GM18498 (cell line): ENCODE measurements around the gene RNF144B.
"Not testable (repeated sequence)": the region's sequence is repeated elsewhere in the genome, so short reads cannot be mapped to it uniquely, and the experiment has no call there.

Source experiments
- ATAC-seq: cut with Tn5 transposase; IDR thresholded peaks from one replicate; pipeline ENCODE4 v1.9.1; 2021; ENCODE audit warnings: mild to moderate bottlenecking, moderate library complexity; ENCODE audit not compliant: unreplicated experiment

RNF144B gene

DNA sequence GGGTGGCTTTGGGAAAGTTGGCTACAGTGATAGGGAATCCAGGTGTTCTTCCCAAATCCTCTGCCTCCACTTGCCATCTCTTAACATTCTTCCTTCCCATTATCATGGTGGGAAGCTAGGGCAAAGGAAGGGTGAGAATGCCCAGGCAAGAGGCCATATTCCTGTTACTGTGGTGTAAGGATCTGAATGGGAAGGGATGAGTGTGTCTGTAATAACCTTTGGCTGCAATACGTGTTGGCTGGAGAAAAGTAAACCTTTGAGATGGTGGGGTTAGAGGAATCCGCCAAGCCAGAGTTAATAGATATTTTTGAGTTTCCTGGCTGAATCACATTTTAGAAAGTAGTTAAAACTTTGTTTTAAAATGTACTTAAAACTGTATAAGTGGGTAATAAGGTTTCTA lies 45.9 kb downstream of the RNF144B start:
- ATAC-seq = no peak

DNA sequence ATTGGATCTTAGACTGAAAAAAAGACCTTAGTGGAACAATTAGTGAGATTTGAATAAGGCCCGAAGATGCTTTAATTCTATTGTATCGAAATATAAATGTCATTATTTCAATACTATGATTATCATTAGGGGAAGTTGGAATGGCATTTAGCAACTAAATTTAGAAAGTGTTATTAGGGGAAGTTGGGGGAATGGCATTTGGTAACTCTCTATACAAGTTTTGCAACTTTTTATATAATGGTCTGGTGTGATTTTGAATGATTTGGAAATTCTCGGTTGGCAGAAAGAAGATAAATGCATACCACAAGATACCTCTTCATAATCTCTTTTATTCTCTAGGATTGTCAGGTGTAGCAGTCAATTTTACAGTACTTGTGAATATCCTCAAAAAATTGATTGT lies 49.2 kb downstream of the RNF144B start:
- ATAC-seq = no peak

DNA sequence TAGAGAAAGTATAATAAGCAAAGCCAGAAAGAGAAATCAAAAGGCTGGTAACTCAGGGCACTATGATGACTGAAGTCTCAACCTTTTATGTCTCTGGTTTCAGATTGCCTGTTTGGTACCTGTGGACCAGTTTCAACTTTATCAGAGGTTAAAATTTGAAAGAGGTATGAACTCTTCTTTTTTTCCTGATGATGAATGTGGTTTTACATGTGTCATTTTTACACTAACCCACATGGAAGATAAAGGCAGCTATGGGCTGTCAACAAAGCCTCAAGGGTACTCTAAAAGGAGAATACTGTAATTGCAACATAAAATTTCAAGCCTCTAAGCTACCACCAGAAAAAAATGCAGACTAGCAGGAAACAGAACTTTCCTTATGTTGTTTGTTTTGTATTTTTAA lies 52.4 kb downstream of the RNF144B start:
- ATAC-seq = no peak

DNA sequence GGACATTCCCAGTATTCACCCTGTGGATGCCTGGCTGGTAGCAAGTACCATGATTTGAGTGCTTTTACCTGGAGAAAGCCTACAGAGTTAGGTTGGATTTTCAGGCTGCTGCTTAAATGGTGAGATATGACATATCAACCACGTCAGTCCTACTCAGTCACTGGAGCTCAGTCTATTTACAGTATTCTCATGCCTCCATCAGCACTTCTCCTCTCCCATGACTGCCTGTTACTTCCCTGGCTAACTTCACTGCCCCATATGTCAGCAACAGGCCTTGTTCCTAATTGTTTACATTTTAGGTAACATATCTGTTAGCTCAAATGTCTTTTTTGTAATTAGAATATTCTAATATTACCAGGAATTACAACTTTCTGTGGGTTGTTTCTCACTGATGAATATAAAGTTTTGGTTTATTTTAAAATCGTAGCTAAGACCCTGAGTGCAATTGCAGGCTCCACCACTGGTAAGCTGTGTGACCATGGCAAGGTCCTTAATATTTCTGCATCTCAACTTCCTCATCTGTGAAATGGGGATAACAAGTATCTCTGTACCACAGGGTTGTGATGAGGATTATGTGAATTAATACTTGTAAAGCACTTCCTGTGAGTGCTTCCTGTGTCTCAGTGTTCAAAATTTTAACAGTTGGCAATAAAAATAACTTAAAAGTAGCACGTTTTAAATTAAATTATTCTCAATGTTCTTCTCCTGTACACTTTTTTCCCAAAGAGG lies 54.3 kb downstream of the RNF144B start:
- no peak for ATAC-seq

DNA sequence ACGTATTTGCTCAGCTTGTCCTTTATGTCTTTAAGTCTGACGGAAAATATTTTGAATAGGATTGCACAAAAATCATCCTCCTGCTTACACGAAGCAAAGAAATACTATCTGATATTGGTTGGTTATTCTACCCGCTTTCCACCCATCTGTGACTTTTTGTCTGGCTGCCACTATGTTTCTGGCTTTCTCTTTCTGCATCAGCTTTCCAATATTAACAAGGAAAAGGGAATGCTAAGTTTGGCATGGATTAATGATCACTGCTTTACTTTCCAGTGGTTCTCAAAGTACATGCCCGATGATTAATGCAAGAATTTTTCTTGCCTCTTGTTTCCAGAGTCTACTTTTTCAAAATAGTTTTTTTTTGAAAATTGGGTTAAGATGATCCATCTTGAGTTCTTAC lies 57.0 kb downstream of the RNF144B start:
- ATAC-seq = no peak

DNA sequence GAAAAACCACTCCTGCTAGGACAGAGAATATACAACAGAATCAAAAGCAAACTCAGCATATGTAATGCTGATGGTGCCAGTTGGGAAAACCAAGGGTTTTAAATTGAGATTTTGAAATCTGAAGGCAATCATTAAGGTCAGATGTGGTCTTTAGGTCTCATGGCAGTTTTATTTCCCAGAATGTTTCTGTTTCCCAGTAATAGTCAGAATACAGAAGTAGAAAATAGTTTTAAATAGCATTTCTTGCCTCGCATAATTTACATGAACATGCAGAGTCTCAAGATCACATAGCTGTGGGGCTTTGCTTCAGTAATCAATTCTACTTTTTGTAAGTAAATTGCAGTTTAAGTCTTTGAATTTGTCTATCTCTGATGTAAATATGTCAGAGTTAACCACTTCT lies 58.1 kb downstream of the RNF144B start:
- no peak for ATAC-seq

DNA sequence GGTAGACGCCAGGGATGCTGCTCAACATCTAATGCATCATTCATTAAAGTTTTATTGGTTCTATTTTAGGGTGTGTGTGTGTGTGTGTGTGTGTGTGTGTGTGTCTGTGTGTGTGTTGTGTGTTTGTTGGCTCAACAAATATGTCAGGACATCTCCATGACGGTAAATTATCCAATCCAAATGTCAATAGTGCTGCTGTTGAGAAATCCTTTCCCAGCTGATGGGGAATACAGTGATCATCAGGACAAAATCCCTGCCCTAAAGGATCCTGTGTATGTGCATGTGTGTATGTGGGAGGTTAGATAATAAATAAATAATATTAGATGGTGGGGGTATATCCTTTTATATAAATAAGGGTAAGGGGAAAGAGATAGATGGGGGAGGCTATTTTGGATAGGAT lies 59.6 kb downstream of the RNF144B start:
- ATAC-seq = no peak

DNA sequence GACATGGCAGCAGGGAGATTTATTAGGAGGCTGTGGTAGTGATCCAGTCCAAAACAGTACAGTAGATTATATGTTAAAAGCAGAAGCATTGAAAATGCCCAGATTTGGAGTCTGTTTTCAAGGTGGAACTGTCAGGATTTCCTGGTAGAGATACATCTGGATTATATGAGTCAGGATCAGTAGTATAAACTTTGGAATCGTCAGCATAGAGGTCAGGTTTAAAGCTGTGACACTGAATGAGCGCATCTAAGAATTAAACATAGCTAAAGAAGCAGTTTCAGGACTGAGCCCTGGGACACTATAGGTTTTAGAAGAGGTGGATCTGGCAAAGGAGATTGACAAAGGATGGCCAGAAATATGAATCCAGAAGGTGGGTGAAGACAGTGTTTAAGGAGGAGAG lies 60.4 kb downstream of the RNF144B start:
- no peak for ATAC-seq

DNA sequence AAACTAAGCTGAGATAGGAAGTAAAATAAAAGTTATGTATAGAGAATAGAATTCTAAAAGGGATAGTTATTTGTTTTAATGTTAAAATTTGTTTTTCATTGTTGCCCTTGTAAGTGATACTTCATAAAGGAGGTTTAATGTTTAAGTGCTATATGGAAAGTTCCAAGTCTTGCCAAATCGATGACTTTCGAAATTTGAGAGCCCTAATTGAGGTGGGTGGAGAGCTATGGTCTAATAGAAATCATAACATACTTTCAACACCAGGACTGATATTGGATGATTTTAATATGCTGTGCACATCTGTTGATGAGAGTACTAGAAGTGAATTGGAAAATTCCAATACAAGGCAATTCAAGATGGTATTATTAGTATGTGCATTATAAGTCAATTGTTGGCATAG lies 64.6 kb downstream of the RNF144B start:
- ATAC-seq = no peak

DNA sequence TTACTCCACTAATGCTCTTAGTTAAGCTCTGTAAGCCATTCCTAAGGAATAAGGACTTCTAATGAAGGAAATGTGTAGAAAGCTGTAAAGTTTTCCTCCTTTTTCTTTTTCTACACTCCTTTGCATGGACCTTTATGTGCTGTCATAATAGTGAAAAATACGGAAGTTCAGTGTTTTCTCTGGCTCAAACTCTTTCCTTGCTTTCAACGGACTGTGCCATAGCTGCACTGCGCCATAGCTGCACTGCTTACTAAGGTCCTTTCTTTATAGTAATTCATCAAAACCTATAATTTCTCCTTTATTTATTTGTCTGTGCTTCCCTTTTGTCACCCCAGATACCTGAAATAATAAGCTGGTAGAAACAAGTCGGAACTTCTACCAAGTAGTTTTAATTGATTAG lies 67.3 kb downstream of the RNF144B start:
- no peak for ATAC-seq

DNA sequence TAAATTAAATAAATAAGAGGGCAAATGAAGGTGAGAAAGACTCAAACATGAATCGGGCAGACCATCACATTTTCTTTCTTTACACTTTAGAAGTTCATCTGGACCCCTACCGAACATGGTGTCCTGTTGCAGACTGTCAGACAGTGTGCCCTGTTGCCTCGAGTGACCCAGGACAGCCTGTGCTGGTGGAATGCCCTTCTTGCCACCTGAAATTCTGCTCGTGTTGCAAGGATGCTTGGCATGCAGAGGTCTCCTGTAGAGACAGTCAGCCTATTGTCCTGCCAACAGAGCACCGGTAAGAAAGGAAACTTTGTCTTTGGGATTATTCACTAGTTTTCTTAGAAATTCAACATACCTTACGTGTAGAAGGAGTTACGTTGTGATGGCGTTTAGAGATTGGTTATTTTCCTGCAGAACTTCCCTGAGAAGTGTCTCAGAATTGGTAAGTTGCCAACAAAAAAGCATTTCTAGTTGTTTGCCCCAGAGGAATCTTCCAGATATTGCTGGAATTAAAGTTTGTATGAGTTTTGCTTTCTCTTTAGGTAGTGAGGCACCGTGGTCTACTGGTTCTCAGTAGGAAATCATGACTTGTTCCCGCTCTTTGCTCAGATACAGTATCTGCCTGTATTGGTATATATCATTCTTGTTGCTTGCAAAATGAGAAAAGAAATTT lies 70.1 kb downstream of the RNF144B start:
- no peak for ATAC-seq

DNA sequence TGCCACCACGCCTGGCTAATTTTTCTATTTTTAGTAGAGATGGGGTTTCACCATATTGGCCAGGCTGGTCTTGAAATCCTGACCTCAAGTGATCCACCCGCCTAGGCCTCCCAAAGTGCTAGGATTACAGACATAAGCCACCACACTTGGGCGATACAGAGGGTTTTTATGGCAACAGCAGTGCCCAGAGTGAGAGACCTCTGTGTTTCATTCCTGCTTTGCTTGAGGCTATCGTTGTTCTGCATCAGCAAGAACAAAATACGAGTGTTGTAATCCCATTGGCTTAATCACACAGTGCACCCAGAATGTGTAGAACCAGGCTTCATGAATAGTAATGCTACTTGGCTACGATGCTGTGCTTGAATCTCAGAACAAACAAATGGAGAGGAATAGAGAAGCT lies 70.9 kb downstream of the RNF144B start:
- ATAC-seq = not testable (repeated sequence)

DNA sequence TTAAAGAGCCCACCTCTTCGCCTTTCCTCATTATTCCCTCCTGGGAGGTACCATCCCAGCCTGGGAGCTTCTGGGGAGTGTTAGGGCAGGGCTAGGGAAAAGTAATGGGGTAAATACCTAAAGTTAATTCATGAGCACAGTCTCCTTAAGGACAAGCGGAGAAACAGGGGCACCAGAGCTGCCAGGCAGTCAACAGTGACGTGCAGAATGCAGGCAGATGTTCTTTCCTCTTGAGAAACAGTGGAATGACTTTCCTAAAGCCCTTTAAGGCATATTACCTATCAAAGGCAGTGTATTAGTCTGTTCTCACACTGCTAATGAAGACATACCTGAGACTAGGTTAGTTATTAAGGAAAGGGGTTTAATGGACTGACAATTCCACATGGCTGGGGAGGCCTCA lies 76.3 kb downstream of the RNF144B start:
- no peak for ATAC-seq

DNA sequence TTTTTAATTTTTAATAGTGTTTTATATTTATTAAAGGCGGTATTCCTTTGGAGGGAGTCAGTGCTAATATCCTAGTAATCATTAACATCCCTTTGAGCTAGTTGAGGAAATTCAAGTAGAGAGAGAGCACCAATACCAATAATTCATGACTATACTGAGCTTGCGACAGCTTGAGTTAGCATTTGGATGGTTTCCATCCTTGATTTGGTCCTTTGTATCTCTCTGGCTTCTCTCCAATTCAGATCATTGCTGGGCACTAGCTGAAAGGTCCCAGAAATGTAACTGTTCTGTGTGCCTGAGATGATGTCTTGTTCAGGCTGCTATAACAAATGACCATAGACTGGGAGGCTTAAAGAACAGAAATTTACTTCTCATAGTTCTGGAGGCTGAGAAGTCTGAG lies 77.0 kb downstream of the RNF144B start:
- ATAC-seq = no peak

DNA sequence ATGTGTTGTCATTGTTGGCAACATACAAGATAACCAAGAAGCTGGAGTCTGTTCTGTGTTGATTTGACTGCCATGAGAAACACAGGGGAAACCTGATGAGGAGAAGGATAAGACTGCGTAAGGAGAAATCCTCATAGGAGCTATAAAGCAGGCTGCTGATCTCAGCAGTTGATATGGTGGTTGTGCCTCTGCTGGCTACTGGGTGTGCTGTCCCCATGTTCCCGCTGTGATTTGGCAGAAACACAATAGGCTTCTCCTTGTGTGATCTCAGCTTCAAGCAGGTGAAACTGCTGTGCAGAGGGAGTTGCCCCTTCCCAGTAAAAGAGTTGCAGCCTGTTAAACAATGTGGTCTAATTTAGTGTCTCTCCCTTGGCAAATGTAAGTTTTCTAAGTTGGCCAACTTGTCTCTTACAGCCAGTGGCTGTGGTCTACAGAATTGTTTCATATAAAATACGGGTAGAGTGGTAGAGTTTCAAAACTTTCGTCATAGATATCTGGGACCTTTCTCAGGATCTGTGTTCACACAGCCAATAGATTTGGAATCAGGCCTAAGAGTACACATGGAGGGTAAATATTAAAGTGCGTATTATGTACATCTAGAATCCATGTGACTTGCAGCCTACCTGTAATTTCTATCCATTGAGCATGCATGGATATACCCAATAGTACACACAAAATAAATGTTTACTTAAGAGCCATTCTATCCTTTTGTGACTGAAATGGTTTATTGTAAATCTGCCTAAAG lies 78.4 kb downstream of the RNF144B start:
- no peak for ATAC-seq

DNA sequence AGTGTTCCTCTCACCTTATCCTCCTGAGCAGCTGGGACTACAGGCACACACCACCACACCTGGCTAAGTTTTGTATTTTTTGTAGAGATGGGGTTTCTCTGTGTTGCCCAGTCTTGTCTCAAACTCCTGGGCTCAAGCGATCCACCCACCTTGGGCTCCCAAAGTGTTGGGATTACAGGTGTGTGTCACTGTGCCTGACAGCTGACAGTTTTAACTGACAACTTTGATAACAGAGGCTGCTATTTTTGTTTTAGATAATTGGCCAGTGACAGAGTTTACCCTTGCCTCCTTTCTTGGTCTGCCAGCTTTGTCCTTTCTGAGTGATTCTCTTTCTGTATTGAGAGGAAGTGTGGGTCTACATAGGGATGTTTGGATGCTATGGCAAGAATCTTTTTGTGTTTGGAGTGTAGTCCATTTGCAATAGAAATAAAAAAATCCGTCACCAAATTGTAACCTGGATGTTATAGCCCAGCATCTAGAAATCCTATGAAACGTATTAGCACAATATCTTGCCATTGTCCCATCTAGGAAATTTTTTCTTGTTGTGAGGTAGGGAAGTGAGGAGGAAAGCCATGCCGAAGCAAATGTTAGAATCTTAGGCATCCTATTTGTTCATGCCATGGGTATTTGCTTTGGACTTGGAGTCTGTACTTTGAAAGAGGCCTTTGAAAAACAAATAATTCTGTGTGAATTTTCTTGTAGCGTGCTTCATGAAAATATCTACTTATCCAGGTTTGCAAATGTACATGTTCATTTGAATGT lies 80.8 kb downstream of the RNF144B start:
- ATAC-seq = no peak

DNA sequence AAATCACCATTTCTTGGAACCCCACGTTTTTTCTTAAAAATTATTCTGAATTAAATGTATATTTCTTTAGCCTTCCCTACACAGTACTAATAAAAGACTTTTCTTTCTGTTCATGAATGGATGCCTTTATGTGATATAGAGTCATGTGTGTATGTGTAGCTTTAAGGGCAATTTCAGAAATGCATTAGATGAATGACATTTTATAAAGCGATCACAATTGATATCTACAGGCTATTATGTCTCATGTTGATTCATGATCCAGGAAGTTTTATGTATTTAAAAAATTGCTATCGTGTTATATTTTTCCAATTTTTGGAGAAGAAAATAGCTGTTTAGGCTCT lies 81.3 kb downstream of the RNF144B start:
- ATAC-seq = no peak

DNA sequence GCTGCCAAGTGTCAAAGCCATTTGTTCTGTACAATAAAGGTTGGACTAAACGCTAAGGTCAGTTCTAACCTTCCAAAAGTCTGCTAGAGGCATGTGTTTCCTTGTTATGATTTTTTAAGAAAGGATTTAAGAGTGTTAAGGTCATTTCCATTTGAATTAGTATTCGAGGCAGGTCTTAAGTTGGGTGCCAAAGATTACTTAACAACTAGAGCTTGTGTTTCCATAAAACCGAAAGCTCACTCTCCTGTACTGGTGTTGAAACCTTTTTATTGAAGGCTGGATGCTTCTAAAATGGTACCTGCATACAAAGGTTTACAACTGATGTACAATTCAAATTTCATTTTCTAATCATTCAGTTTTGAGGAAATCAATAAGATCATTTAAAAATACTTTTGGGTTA lies 82.4 kb downstream of the RNF144B start:
- ATAC-seq = no peak

DNA sequence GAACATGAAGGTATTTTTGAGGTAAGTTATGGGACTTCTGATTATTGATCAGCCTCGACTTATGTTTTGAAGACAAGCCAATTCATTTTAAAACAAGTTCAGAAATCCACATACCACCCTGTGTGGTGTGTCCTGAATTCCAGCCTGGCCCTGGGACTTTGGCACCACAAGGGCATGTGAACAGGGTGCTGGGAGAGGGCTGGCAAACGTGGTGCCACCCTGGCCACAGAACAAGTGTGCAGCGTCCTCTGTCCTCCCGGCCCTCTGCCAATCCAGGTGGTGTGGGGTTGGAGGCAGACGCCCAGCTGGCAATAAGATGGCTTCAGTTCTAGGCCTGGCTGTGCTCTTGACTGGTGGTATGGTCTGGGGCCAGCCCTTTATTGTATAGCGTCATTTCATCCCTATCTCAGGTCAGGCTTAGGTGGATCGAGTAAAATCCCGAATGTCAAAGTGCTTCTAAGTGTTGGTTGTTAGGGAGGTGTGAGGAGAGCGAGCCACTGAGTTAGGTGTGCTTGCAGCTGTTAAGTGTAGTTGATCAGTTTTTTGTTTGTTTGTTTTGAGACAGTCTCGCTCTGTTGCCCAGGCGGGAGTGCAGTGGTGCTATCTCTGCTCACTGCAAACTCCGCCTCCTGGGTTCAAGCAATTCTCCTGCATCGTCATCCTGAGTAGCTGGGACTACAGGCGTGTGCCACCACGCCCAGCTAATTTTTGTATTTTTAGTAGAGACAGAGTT lies 84.2 kb downstream of the RNF144B start:
- no peak for ATAC-seq

DNA sequence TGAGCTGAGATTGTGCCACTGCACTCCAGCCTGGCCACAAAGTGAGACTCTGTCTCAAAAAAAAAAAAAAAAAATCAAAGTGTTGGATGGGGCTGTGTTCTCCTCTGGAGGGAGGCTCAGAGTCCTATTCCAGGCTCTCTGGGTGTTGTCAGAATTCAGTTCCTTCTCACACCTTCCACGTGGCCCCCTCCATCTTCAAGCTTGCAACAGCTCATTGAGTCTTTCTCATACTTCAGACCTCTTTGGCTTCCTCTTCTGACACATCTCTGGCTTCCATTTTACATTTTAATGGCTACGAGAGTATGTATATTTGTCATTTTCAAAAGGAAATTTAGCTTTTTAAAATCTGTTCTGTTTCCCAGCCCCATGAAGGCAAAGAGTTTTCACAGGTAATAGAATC lies 85.8 kb downstream of the RNF144B start:
- ATAC-seq = no peak

DNA sequence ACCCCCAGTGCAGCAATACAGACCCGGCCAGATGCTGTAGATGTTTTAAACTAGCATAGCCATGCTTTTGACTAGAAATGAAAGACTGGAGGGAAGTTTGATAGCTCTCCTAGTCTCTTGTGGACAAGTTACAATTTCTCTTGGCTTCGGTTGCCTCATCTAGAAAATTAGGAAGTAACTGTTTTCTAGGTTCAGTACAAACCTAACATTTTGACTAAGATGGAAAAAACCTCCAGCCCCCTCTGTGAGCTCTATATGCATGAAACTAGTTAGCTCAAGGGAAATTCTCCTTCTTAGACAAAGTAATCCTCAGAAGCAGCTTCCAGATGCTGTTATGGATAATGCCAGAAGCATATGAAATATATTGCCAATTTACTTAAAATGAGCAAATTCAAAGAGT lies 86.6 kb downstream of the RNF144B start:
- no peak for ATAC-seq
